Measurements from ENCODE around the gene ROCK2.
"Not testable (repeated sequence)": the region's sequence is repeated elsewhere in the genome, so short reads cannot be mapped to it uniquely, and the experiment has no call there.

Gene ROCK2

GRCh38 chr2:11236335-11236734 lies 108.1 kb downstream of the ROCK2 start:
- ChIA-PET POLR2A (no interaction called here), CTCF (no interaction called here)
- DNase-seq (ENCODE audit: extremely low spot score): no peak
- no peak for TF ChIP-seq TARDBP (IDR thresholded peaks at IDR 0.05)
- TF ChIP-seq FOXA1 (IDR thresholded peaks at IDR 0.05): no peak
- no peak for TF ChIP-seq CTBP1 (IDR thresholded peaks at IDR 0.05; ENCODE audit: borderline replicate concordance)
- TF ChIP-seq PKNOX1 (IDR thresholded peaks at IDR 0.05): no peak
- TF ChIP-seq L3MBTL2 (conservative IDR thresholded peaks at IDR 0.05): no peak
- TF ChIP-seq ARNT (IDR thresholded peaks at IDR 0.05): no peak
- TF ChIP-seq HDGF (IDR thresholded peaks at IDR 0.05; ENCODE audit: borderline replicate concordance): no peak
- TF ChIP-seq FOXK2 (IDR thresholded peaks at IDR 0.05): no peak
- no peak for TF ChIP-seq LEF1 (IDR thresholded peaks at IDR 0.05; ENCODE audit: borderline replicate concordance)
- no peak for TF ChIP-seq SUZ12 (IDR thresholded peaks at IDR 0.05)
- no peak for TF ChIP-seq BHLHE40 (IDR thresholded peaks at IDR 0.05; ENCODE audit: borderline replicate concordance)
- TF ChIP-seq FOXM1 (IDR thresholded peaks at IDR 0.05; ENCODE audit: borderline replicate concordance): no peak

- CTCF ChIA-PET: no interaction called here
- POLR2A ChIA-PET: no interaction called here
- no peak for DNase-seq (ENCODE audit: extremely low spot score)
- TF ChIP-seq L3MBTL2 (conservative IDR thresholded peaks at IDR 0.05) (no peak), PKNOX1 (IDR thresholded peaks at IDR 0.05) (no peak), TARDBP (IDR thresholded peaks at IDR 0.05) (no peak), FOXM1 (IDR thresholded peaks at IDR 0.05; ENCODE audit: borderline replicate concordance) (no peak), HDGF (IDR thresholded peaks at IDR 0.05; ENCODE audit: borderline replicate concordance) (no peak), NFRKB (IDR thresholded peaks at IDR 0.05) (no peak), SUZ12 (IDR thresholded peaks at IDR 0.05) (no peak), FOXK2 (IDR thresholded peaks at IDR 0.05) (no peak)
These were observed 108.9 kb downstream of the ROCK2 start for GRCh38 chr2:11235583-11235982.

- DNase-seq (ENCODE audit: extremely low spot score): no peak
- POLR2A ChIA-PET: no interaction called here
- TF ChIP-seq BHLHE40 (IDR thresholded peaks at IDR 0.05; ENCODE audit: borderline replicate concordance) (no peak), FOXA1 (IDR thresholded peaks at IDR 0.05) (no peak), NFRKB (IDR thresholded peaks at IDR 0.05) (no peak), L3MBTL2 (conservative IDR thresholded peaks at IDR 0.05) (no peak), TARDBP (IDR thresholded peaks at IDR 0.05) (no peak), SP1 (IDR thresholded peaks at IDR 0.05) (no peak), CTBP1 (IDR thresholded peaks at IDR 0.05; ENCODE audit: borderline replicate concordance) (no peak), FOXK2 (IDR thresholded peaks at IDR 0.05) (no peak), PKNOX1 (IDR thresholded peaks at IDR 0.05) (no peak), ARNT (IDR thresholded peaks at IDR 0.05) (no peak), ELF4 (IDR thresholded peaks at IDR 0.05) (no peak), HDGF (IDR thresholded peaks at IDR 0.05; ENCODE audit: borderline replicate concordance) (no peak), SUZ12 (IDR thresholded peaks at IDR 0.05) (no peak), LEF1 (IDR thresholded peaks at IDR 0.05; ENCODE audit: borderline replicate concordance) (no peak), ZNF384 (IDR thresholded peaks at IDR 0.05) (no peak), FOXM1 (IDR thresholded peaks at IDR 0.05; ENCODE audit: borderline replicate concordance) (no peak)
- CTCF ChIA-PET: interaction anchor here (1.0 kb wide), 1 partner anchor 169 kb away, joined by 3 read pairs; no protein-coding TSS in a partner anchor
These were observed 110.1 kb downstream of the ROCK2 start for GRCh38 chr2:11234309-11234708.

GRCh38 chr2:11231193-11231592 lies 113.2 kb downstream of the ROCK2 start:
- DNase-seq (ENCODE audit: extremely low spot score); POLR2A ChIA-PET: not testable (repeated sequence)
- CTCF ChIA-PET: interaction anchor here (1.1 kb wide), 1 partner anchor 181 kb away, joined by 3 read pairs; no protein-coding TSS in a partner anchor

GRCh38 chr2:11228692-11229091 lies 115.7 kb downstream of the ROCK2 start:
- ChIA-PET POLR2A (no interaction called here), CTCF (interaction anchor here (1.0 kb wide), 1 partner anchor 183 kb away, joined by 4 read pairs; no protein-coding TSS in a partner anchor)
- TF ChIP-seq TARDBP (IDR thresholded peaks at IDR 0.05): no peak
- TF ChIP-seq ARNT (IDR thresholded peaks at IDR 0.05): no peak
- no peak for TF ChIP-seq CTBP1 (IDR thresholded peaks at IDR 0.05; ENCODE audit: borderline replicate concordance)
- no peak for TF ChIP-seq SUZ12 (IDR thresholded peaks at IDR 0.05)
- TF ChIP-seq LEF1 (IDR thresholded peaks at IDR 0.05; ENCODE audit: borderline replicate concordance): no peak
- TF ChIP-seq SP1 (IDR thresholded peaks at IDR 0.05): no peak
- TF ChIP-seq ZNF384 (IDR thresholded peaks at IDR 0.05): no peak
- no peak for TF ChIP-seq FOXK2 (IDR thresholded peaks at IDR 0.05)
- TF ChIP-seq L3MBTL2 (conservative IDR thresholded peaks at IDR 0.05): no peak
- no peak for TF ChIP-seq HDGF (IDR thresholded peaks at IDR 0.05; ENCODE audit: borderline replicate concordance)
- no peak for TF ChIP-seq PKNOX1 (IDR thresholded peaks at IDR 0.05)
- TF ChIP-seq FOXA1 (IDR thresholded peaks at IDR 0.05): no peak
- no peak for TF ChIP-seq NFRKB (IDR thresholded peaks at IDR 0.05)
- no peak for TF ChIP-seq ELF4 (IDR thresholded peaks at IDR 0.05)
- TF ChIP-seq FOXM1 (IDR thresholded peaks at IDR 0.05; ENCODE audit: borderline replicate concordance): no peak
- TF ChIP-seq BHLHE40 (IDR thresholded peaks at IDR 0.05; ENCODE audit: borderline replicate concordance): no peak
- no peak for DNase-seq (ENCODE audit: extremely low spot score)

GRCh38 chr2:11227595-11227994 lies 116.8 kb downstream of the ROCK2 start:
- TF ChIP-seq NFRKB (IDR thresholded peaks at IDR 0.05): no peak
- no peak for TF ChIP-seq ARNT (IDR thresholded peaks at IDR 0.05)
- TF ChIP-seq SUZ12 (IDR thresholded peaks at IDR 0.05): no peak
- no peak for TF ChIP-seq PKNOX1 (IDR thresholded peaks at IDR 0.05)
- no peak for TF ChIP-seq LEF1 (IDR thresholded peaks at IDR 0.05; ENCODE audit: borderline replicate concordance)
- no peak for TF ChIP-seq FOXA1 (IDR thresholded peaks at IDR 0.05)
- TF ChIP-seq SP1 (IDR thresholded peaks at IDR 0.05): no peak
- no peak for TF ChIP-seq L3MBTL2 (conservative IDR thresholded peaks at IDR 0.05)
- no peak for TF ChIP-seq HDGF (IDR thresholded peaks at IDR 0.05; ENCODE audit: borderline replicate concordance)
- TF ChIP-seq FOXK2 (IDR thresholded peaks at IDR 0.05): no peak
- no peak for TF ChIP-seq BHLHE40 (IDR thresholded peaks at IDR 0.05; ENCODE audit: borderline replicate concordance)
- TF ChIP-seq TARDBP (IDR thresholded peaks at IDR 0.05): no peak
- no peak for TF ChIP-seq ELF4 (IDR thresholded peaks at IDR 0.05)
- no peak for TF ChIP-seq ZNF384 (IDR thresholded peaks at IDR 0.05)
- no peak for TF ChIP-seq FOXM1 (IDR thresholded peaks at IDR 0.05; ENCODE audit: borderline replicate concordance)
- no peak for TF ChIP-seq CTBP1 (IDR thresholded peaks at IDR 0.05; ENCODE audit: borderline replicate concordance)
- CTCF ChIA-PET: interaction anchor here (1.0 kb wide), 1 partner anchor 184 kb away, joined by 4 read pairs; no protein-coding TSS in a partner anchor
- POLR2A ChIA-PET: no interaction called here
- no peak for DNase-seq (ENCODE audit: extremely low spot score)

Measured in HEK293T (cell line).